Brain microvascular endothelial cell (primary cell): ENCODE data around the gene E2F1.

Experiments used
- DNase-seq: peaks from one replicate; pipeline ENCODE4 v3.0.0-alpha.2; 2020
- H3K27ac ChIP-seq: fragments of 250-450 bp; sonication (Bioruptor Pico); 2 replicates; pipeline ENCODE4 v1.5.1; 2020; ENCODE audit warnings: mild to moderate bottlenecking, moderate library complexity
- H3K27me3 ChIP-seq: fragments of 250-450 bp; sonication (Bioruptor Pico); replicated peaks from 2 replicates; pipeline ENCODE4 v1.5.1; 2020; ENCODE audit warnings: mild to moderate bottlenecking
- H3K36me3 ChIP-seq: fragments of 250-450 bp; sonication (Bioruptor Pico); replicated peaks from 2 replicates; pipeline ENCODE4 v1.5.1; 2020; ENCODE audit warnings: mild to moderate bottlenecking
- H3K4me3 ChIP-seq: 2 replicates; pipeline ENCODE4 v1.5.1; 2011; ENCODE audit warnings: low read depth, mild to moderate bottlenecking, control low read depth, low read length, moderate library complexity
- CTCF ChIP-seq: IDR thresholded peaks from 2 replicates; pipeline ENCODE4 v1.5.1; 2011; ENCODE audit warnings: low read depth, mild to moderate bottlenecking, moderate library complexity, low read length, control low read depth, inconsistent platforms; ENCODE audit errors: missing control alignments
- in situ Hi-C: cut with HindIII; loops from 2 replicates; pipeline ENCODE4 v1.10.0; 2017; ENCODE audit warnings: low sequenced_read_pairs, low pct_ligation_motif_present

Gene E2F1

GRCh38 chr20:33697129-33697528 lies 10.9 kb upstream of the E2F1 start:
- no peaks in the 10 kb centered on the region for H3K27me3 ChIP-seq
- in situ Hi-C loops, result no loop called here
- H3K4me3 ChIP-seq, result no peak overlapping the region
- TF ChIP-seq CTCF, result no peak
- H3K36me3 ChIP-seq, result no peaks in the 10 kb centered on the region
- no peak overlapping the region for H3K27ac ChIP-seq
- DNase-seq, result no peak

- H3K36me3 ChIP-seq, result no peaks in the 10 kb centered on the region
- no peak for TF ChIP-seq CTCF
- H3K27ac ChIP-seq, result no peak overlapping the region
- no peak for DNase-seq
- no peak overlapping the region for H3K4me3 ChIP-seq
- H3K27me3 ChIP-seq, result no peaks in the 10 kb centered on the region
- in situ Hi-C loops, result no loop called here
These were observed 10.3 kb upstream of the E2F1 start for GRCh38 chr20:33696448-33696847.

GRCh38 chr20:33694639-33695012 lies 8.4 kb upstream of the E2F1 start:
- no peaks in the 10 kb centered on the region for H3K27me3 ChIP-seq
- TF ChIP-seq CTCF, result no peak
- in situ Hi-C loops, result no loop called here

GRCh38 chr20:33693741-33694638 lies 7.8 kb upstream of the E2F1 start:
- DNase-seq, result no peak
- Histone ChIP-seq H3K4me3 (no peak overlapping the region), H3K27ac (no peak overlapping the region), H3K36me3 (no peaks in the 10 kb centered on the region), H3K27me3 (no peaks in the 10 kb centered on the region)
- TF ChIP-seq CTCF, result no peak
- in situ Hi-C loops, result no loop called here

More at GRCh38 chr20:33694639-33695012, 8.4 kb upstream of the E2F1 start:
- Histone ChIP-seq H3K4me3 (no peak overlapping the region), H3K36me3 (no peaks in the 10 kb centered on the region), H3K27ac (no peak overlapping the region)
- DNase-seq, result no peak

- Histone ChIP-seq H3K4me3 (no peak overlapping the region), H3K27me3 (no peaks in the 10 kb centered on the region), H3K36me3 (no peaks in the 10 kb centered on the region), H3K27ac (no peak overlapping the region)
- no peak for TF ChIP-seq CTCF
- in situ Hi-C loops, result no loop called here
- DNase-seq, result no peak
These were observed 7.1 kb upstream of the E2F1 start for GRCh38 chr20:33693289-33693688.
